Right atrium auricular region (tissue), 2 donors: ENCODE data around the gene LRP1B. TPM values are rescaled to one million over a fixed set of nuclear protein-coding genes. Genes with fewer than 3 reads are reported as not detected.

Source experiments
- DNase-seq: peaks from one replicate; pipeline ENCODE4 v3.0.0-alpha.2; 2019; ENCODE audit warnings: low spot score
- H3K27ac ChIP-seq, 2 donors: fragments of 200-600 bp; sonication (generic); 1 replicate in 1 of 2; 2 replicates in 1 of 2; pipeline ENCODE4 v1.5.1; 2016 to 2019
- H3K27me3 ChIP-seq, 2 donors: fragments of 200-600 bp; sonication (generic); one replicate each; pipeline versions ENCODE4 v1.5.1 to v1.6.0; 2017 to 2019
- H3K36me3 ChIP-seq: fragments of 200-600 bp; sonication (generic); one replicate; pipeline ENCODE4 v1.5.1; 2016
- H3K4me1 ChIP-seq, 2 donors: fragments of 200-600 bp; sonication (generic); one replicate each; pipeline versions ENCODE4 v1.5.1 to v1.6.0; 2017 to 2019
- H3K4me3 ChIP-seq, 2 donors: fragments of 200-600 bp; sonication (generic); 1 replicate in 1 of 2; 2 replicates in 1 of 2; pipeline ENCODE4 v1.5.1; 2017 to 2019; ENCODE audit warnings: mild to moderate bottlenecking in 1 of 2, moderate library complexity in 1 of 2
- H3K9me3 ChIP-seq, 2 donors: fragments of 200-600 bp; sonication (generic); one replicate each; pipeline ENCODE4 v1.5.1; 2019
- total RNA-seq, 2 donors: library from RNA; depleted of rRNA; stranded (reverse); fragments of >200 nt; gene quantifications; one replicate each; pipeline ENCODE4 v1.1.0, GENCODE V29; 2016
- TF ChIP-seq, protein P1 (sequence below), 2 donors: fragments of 200-600 bp; sonication (generic); IDR thresholded peaks; one replicate each; pipeline ENCODE4 v1.5.1; 2019; ENCODE audit warnings: antibody characterized with exemption in 2 of 2

Gene LRP1B
- total RNA-seq, 2 donors from 2014 or later, result 0.44 to 0.47 TPM

DNA sequence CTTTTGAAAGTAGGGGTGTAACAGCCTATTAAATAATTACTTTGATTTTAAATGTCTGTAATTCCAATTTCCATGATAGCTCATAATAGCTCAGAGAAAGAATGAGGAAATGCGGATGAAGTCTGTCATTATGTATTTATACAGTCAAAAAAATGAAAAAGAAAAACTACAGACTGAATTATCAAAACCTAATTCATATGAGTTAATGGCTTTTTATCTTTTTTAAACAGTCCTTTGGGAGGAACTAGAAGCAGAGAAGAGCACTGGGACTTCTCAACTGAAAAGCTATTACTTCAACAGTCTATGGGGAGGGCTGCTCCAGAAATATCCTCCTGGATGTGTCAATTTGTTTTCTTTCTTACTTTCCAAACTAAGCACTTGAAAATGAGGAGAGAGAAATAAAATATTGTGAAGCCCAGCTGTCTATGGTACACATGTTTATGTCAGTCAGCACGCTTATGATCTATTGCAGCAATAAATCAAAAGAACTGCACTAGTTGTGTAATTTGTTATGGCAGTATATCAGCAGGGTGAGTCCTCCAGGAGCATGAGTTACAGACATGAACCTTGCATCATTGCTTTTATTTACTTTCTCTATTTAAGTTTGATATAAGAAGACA, 1550.2 kb downstream of the LRP1B start:
- no peaks in the 10 kb centered on the region for H3K4me1 ChIP-seq
- H3K27ac ChIP-seq, result no peak overlapping the region
- no peak overlapping the region for H3K4me3 ChIP-seq
- no peaks in the 10 kb centered on the region for H3K36me3 ChIP-seq
- DNase-seq, result no peak
- no peaks in the 10 kb centered on the region for H3K9me3 ChIP-seq
- TF ChIP-seq, protein P1, sequence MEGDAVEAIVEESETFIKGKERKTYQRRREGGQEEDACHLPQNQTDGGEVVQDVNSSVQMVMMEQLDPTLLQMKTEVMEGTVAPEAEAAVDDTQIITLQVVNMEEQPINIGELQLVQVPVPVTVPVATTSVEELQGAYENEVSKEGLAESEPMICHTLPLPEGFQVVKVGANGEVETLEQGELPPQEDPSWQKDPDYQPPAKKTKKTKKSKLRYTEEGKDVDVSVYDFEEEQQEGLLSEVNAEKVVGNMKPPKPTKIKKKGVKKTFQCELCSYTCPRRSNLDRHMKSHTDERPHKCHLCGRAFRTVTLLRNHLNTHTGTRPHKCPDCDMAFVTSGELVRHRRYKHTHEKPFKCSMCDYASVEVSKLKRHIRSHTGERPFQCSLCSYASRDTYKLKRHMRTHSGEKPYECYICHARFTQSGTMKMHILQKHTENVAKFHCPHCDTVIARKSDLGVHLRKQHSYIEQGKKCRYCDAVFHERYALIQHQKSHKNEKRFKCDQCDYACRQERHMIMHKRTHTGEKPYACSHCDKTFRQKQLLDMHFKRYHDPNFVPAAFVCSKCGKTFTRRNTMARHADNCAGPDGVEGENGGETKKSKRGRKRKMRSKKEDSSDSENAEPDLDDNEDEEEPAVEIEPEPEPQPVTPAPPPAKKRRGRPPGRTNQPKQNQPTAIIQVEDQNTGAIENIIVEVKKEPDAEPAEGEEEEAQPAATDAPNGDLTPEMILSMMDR (IDR thresholded peaks at IDR 0.05), result no peak
- H3K27me3 ChIP-seq, result no peaks in the 10 kb centered on the region

DNA sequence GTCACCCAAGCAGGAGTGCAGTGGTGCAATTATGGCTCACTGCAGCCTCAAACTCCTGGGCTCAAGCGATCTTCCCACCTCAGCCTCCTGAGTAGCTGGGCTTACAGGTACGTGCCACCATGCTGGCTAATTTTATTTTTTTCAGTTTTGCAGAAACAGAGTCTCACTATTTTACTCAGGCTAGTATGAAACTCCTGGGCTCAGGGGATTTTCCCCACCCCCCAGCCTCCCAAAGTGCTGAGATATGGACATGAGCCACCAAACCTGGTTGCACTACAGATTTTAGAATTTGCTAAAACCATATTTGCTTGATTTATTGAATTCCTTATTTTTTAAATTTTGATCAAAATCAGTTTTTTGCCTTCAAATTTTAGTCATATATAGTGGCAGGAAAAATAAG, 1553.4 kb downstream of the LRP1B start:
- Histone ChIP-seq H3K9me3 (no peaks in the 10 kb centered on the region), H3K4me1 (no peaks in the 10 kb centered on the region), H3K27ac (no peak overlapping the region), H3K4me3 (no peak overlapping the region), H3K36me3 (no peaks in the 10 kb centered on the region), H3K27me3 (no peaks in the 10 kb centered on the region)
- DNase-seq, result no peak
- TF ChIP-seq, protein P1 (IDR thresholded peaks at IDR 0.05), result no peak

DNA sequence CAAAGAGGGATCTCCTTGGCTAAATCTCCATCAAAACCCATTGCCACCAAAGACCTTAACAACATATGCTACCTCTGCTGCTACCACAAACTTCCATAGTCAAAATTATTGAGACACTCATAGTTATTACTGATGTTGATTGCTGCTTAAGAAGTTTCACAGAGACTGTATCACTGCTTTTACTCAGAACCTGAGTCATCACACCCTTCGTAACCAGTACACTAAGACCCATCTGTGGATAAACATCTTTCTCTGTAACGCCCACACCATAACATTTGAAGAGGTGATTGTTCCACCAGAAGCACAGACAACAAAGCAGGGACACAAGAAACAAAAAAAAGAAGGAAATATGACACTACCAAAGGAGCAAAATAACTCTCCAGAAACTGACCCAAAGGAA, 1563.1 kb downstream of the LRP1B start:
- Histone ChIP-seq H3K4me3 (no peak overlapping the region), H3K4me1 (no peaks in the 10 kb centered on the region), H3K36me3 (no peaks in the 10 kb centered on the region), H3K9me3 (peaks cover 0 to 8% of the 10 kb centered on the region in 2 donors), H3K27ac (no peak overlapping the region), H3K27me3 (no peaks in the 10 kb centered on the region)
- DNase-seq, result no peak
- TF ChIP-seq, protein P1 (IDR thresholded peaks at IDR 0.05), result no peak

DNA sequence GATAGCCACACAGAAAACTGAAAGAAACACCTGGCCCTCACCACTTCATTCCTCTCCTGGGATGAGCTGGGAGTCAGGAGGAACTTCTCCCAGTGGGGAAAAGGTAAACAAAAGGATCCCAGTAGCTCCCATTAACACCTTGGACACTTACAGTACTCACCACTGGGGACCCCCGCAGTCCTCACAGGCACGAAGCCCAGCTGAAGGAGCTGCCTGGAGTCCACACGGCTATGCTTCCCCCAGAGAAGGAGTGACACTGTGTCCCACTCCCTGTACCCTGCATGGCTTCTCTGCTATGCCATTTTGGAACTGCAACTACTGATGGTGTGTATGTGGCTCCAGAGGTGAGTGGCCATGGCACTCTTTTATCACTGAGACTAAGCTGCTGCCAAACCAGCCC, 1565.1 kb downstream of the LRP1B start:
- no peaks in the 10 kb centered on the region for H3K36me3 ChIP-seq
- TF ChIP-seq, protein P1 (IDR thresholded peaks at IDR 0.05), result no peak
- H3K9me3 ChIP-seq, result peaks cover 0 to 8% of the 10 kb centered on the region in 2 donors
- H3K4me3 ChIP-seq, result no peak overlapping the region
- no peaks in the 10 kb centered on the region for H3K27me3 ChIP-seq
- no peaks in the 10 kb centered on the region for H3K4me1 ChIP-seq
- DNase-seq, result no peak
- H3K27ac ChIP-seq, result no peak overlapping the region

DNA sequence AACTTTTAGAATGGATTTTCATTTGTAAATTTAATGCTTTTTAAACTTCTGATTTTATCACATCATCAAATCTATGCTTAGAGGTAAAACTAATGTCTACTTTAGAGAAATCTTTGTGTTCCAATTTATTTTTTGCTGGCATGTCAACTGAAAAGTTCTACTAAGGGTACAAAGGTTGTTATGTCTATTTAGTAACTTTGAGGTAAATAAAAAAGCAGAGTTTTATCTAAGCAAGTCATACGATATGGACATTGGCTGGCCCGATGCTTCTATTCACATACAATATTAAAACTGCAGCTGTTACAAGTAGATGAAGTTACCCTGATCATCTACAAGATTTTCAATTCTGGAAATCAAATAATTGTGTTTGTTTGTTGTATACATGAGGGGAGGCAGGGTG, 1575.1 kb downstream of the LRP1B start:
- H3K4me1 ChIP-seq, result no peaks in the 10 kb centered on the region
- no peaks in the 10 kb centered on the region for H3K36me3 ChIP-seq
- no peaks in the 10 kb centered on the region for H3K27me3 ChIP-seq
- H3K27ac ChIP-seq, result no peak overlapping the region
- no peak for DNase-seq
- no peak overlapping the region for H3K4me3 ChIP-seq
- TF ChIP-seq, protein P1 (IDR thresholded peaks at IDR 0.05), result no peak
- no peaks in the 10 kb centered on the region for H3K9me3 ChIP-seq

DNA sequence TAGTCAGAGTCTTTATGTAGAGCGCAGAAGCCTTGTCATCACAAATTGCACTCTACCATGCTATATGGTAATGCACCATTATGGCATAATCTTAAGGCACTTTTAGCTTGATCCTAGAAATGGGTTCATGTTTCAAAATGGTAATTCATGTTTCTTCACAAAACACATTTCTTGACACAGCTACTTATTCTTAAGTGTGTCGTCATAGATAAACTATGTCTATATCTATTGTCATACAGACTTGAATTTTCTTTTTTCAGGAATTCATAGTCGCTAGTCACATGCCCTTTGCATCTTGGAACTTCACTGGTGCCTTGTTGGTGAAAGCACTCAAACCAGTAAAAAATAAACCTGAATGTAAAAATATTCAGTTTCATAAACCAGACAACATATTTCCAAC, 1578.2 kb downstream of the LRP1B start:
- Histone ChIP-seq H3K9me3 (no peaks in the 10 kb centered on the region), H3K36me3 (no peaks in the 10 kb centered on the region)

More for the DNA sequence above, 1578.2 kb downstream of the LRP1B start:
- Histone ChIP-seq H3K27ac (no peak overlapping the region), H3K27me3 (no peaks in the 10 kb centered on the region), H3K4me1 (no peaks in the 10 kb centered on the region), H3K4me3 (no peak overlapping the region)
- TF ChIP-seq, protein P1 (IDR thresholded peaks at IDR 0.05), result no peak
- DNase-seq, result no peak
